GM10847 (cell line): Measurements from ENCODE around the gene PPIE.
A peak's percentile ranks its signal among the peaks of the same experiment; 100 is the strongest.
"Not testable (repeated sequence)": the region's sequence is repeated elsewhere in the genome, so short reads cannot be mapped to it uniquely, and the experiment has no call there.

Source experiments
- POLR2A ChIP-seq: IDR thresholded peaks from 2 replicates; pipeline ENCODE4 v1.6.1; 2011; ENCODE audit not compliant: insufficient read length; ENCODE audit errors: extremely low read depth

The PPIE gene

DNA sequence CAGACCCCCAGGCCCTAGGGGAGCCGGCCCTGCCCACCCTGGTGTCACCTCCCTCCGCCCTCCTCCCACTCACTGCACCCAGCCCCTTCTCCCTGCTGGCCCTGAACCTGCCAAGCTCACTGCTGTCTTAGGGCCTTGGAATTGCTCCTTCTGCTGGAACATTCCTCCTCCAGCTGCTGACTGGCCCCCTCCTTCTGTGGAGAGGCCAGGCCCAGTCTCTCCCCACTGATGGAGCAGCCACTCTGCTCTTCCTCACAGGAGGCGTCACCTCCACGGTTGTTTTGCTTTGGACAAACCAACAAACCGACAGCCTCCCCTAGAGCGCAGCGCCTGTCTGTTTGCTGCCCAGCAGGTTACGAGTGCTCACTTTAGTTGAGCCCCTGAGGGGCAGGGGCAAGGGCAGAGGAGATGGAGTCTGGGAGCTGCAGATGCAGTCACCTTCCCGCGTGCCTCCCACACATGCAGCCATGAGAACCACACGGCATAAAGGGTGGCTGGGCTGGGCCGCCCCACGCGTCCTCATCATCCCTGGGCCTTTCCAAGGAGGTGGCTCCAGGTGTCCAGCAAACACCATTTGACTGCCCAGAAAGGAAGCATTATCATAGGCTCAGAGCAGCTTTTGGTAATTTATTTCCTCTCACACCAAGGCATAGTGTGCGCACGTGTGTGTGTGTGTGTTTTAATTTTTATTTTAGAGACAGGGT, 23.0 kb downstream of the PPIE start:
- TF ChIP-seq POLR2A, result no peak

DNA sequence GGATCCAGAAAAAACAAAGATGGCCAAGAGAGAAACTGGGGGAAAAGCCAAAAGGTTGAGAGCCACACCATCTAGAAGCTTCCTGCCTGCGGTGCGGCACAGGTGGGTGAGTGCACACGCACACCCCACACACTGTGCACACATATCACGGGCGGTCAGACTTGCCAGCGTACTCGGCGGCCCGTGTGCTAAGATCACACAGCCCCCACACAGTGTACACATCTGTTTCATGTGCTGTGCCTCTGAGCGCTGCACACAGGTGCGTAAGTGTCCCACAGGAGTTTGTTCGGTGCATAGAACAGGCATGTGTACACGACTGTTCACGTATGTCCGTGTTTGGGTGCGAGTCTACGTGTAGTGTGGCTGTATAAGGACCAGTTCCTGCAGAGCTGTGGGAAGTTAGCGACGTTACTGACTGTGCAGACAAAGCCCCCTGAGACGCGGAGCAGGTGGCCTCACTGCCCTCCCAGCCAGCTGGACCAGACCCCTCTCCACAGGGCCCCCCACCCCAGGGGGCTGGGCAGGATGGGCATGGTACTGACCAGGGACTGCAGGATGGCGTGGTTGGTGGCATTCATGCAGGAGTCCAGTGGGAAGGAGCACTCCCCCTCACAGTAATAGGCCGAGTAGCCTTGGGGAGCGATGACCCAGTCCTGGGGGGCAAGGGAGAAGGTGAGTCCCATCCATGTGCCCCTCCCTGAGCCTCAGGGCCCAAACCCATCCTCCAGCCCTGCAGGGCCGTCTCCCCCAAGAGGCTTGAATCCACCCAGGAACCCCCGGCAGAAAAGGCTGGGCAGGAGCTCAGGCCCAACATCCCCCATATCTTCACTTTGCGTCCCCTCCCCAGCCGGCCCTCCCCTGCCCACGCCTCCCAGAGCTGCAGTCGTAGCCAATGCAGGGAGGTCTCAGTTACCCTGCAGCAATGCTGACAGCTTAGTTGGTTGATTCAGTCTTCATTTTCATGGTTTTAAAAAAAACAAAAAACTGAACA, 24.2 kb downstream of the PPIE start:
- TF ChIP-seq POLR2A, result no peak

DNA sequence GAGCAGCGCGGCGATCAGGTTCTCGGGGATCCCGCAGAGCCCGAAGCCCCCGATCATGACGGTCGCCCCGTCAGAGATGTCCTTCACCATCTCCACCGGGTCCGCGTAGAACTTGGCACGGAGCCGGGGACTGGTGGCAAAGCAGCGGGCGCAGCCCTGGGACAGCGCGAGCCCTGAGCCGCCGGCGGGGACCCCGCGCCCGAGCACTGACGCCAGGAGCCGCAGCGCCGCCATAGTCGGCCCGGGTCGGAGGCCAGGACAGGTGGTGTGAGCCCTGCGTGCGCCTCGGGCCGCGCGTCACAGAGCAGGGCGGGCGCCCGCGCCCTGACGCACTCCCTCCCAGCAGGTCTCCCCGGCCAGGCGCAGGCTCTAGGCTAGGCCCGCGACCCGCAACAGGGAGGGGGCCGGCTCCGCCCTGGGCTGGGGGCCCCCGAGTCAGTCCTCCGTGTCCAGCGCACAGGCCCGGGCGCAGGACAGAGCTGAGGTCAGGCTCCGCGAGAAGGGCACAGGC, 32.4 kb downstream of the PPIE start, which contains the start of gene OXCT2:
Gene OXCT2, minus strand, starts transcription at position 327 of the 511 bp plus-strand sequence. Its CDS starts 93 bp downstream, at position 234.
- not testable (repeated sequence) for TF ChIP-seq POLR2A

DNA sequence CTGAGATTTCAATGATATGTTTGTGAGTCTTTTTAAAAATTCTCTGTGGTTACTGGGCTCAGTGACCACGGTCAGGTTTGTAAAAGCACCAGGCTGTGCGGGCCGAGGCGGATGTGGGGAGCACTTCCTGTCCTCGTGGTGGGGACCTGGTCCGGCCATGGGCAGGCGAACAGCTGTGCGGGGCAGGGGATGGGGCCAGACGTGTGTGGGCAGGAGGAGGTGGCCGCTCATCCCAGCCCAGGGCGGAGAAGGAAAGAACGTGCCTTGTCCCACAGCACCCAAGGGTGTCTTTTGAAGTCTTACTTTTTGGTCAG, 37.7 kb downstream of the PPIE start:
- no peak for TF ChIP-seq POLR2A

DNA sequence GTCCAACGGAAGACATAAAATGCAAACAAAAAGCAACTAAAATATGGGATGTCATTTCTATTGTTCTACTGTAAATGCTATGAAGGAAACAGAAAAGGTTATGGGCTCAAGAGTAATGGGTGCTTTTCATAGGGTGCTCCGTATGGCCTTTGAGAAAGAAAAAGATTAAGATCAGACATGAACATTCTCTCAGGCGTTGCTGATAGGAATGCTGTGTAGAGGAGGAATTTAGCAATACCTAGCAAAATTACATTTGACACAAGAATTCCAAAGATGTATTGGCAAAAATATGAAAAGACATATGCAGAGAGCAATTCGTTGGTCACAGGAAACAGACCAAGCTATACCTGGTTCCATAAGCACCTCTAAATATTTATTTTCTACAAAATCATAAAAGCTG, 38.2 kb downstream of the PPIE start:
- TF ChIP-seq POLR2A, result no peak

DNA sequence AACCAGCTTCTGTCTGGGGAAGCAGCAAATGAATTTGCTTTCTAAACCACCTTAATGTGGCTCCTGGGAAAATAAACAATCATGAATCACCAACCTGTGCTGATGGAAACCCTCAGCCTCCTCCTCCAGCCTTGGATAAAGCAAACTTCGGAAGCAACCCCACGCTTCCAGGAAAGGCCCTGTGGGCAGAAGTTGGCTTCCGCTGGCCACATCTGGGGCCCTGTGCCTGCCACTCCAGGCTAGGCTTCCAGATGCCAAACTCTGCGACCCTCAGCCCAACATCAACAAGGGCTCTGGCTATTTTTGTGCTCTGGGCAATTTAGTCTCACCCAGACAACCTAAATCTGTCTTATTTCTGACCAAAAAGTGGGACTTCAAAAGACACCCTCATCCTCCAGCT, 38.6 kb downstream of the PPIE start:
- no peak for TF ChIP-seq POLR2A

DNA sequence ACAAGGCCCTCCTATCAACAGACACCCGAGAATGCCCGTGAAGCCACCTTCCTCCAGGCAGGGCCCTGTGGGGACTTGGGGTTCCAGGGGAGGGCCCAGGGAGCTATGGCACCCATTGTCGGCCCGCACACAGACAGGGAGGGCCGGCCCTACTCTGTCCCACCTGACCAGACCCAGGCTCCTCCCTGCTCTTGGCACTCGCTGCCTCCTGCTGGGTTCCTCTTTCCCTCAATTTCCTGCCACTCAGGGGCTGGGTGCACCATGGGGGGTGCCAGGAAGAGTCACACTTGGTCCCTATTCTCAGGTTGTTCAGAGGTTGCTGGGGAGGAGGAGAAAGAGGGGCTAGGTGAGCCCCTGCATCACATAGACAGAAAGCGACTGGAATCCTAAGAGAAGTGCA, 40.5 kb downstream of the PPIE start:
- no peak for TF ChIP-seq POLR2A

DNA sequence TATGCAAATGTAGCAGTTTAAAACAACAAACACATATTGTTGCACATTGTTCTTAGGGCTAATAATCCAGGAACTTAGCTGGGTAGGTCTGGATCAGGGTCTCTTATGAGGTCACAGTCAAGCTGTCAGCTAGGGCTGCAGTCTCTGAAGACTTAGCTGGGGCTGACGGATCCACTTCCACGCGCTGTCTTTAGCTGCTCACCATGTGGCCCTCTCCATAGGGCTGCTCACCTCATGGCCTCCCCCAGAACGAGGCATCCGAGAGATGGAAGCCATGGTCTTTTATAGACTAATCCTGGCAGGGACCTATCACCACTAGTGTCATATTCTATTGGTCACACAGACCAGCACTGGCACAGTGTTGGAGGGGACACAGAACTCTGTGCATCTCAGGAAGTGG, 41.1 kb downstream of the PPIE start:
- TF ChIP-seq POLR2A, result no peak

DNA sequence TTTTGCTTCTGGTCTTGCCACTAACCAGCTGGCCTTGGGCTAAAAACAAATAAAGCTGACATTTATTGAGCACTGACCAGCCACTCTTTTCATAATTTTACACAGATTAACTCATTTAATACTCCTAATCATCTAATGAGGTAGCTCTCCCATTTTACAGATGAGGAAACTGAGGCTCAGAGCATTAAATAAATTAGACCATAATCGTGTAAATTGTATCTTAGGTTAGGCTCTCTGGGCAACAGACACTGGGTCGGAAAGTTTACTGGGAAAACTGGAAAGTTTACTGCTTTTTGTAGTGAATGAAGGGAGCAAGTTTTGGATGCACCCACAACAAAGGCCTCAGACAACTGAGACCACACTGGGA, 42.6 kb downstream of the PPIE start:
- TF ChIP-seq POLR2A, result no peak

DNA sequence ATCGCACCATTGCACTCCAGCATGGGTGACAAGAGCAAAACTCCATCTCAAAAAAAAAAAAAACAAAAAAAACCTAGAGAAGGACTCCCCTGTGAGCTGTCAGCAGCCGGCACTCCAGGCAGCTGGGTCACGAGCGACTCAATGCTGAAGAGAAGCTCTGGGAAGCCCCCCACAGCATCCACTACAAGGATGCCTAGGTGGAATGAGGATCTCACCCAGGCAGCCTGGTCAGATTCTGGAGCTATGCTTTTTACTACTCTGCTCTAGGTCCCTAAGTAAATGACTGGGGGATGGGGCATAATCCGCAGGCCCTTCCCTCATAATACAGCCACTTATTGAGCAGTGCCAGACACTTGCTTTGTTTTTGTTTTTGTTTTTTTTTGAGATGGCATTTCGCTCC, 43.4 kb downstream of the PPIE start:
- no peak for TF ChIP-seq POLR2A

DNA sequence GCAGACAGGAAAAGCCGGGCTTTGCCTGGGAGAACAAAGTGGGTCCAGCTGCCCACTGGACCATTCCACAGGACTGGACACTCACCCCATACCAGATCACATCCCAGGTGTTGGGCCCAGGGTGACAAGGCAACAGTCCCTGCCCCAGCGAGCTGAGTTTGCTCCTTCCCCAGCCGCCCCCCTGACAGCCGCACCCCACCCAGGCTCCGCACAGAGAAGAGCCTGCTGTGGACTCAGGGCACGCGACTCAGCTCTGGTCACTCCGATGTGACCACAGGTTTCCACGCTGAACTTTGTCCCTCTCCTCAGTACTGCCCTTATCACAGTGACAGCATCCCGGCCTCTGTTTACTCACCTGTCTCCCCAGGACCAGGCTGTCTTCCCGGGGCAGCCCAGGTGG, 48.8 kb downstream of the PPIE start:
- no peak for TF ChIP-seq POLR2A

DNA sequence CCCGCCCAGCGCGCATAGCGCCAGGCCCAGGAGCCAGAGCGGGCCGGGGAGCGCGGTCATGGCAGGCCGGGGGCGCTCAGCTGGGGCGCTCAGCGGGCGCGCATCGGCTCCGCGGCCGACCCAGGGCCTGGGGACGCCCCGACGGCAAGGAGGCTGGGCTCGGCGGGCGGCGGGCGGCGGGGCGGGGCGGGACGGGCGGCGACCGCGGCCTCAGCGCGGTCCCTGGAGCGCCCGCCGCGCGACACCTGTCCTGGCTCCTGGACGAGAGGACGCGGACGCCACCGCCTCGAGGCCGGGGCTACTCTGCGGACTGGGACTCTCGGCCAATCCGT, 49.7 kb downstream of the PPIE start:
- TF ChIP-seq POLR2A, result no peak

DNA sequence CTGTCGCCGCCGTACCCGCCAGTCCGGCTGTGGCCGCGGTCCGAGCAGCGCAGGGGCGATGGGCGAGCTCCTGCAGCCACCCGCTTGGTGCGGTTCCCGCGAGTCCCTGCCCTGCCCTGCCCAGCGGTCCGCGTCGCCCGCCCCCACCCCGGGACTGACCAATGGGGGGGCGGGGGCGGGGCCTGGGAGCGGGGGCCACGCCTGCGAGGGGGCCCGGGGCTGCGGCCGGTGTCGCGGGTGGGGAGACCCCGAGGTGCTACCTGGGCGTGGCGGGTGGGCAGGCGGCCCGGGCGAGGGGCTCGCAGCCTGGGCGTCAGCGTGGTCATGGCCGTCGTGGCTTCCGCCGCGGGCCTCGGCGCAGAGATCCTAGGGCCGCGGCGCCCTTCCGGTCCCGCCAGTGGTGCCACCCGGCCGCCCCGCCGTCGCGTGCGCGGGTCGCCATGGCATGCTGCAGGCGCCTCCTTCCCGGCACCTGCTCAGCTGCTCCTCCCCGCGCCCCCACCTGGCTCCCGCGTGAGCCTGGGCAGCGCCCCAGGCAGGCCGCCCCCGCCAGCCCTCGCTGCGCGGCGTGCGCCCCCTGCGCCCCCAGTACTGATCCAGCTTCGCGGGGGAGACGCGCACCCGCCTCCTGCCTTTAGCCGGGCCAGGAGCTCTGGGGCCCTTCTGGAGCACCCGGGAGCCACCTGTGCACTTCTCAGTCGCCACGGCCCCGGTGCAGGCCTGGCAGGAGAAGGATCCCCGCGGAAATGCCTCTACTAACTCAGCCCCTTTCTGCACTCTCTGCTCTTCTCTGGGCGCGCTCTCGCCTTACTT, 50.3 kb downstream of the PPIE start, which contains the start of gene BMP8B:
Gene BMP8B, minus strand, starts transcription at position 108 of the 813 bp plus-strand sequence. CDS start 380 bp downstream, outside the sequence.
- peak; percentile 26 for TF ChIP-seq POLR2A

DNA sequence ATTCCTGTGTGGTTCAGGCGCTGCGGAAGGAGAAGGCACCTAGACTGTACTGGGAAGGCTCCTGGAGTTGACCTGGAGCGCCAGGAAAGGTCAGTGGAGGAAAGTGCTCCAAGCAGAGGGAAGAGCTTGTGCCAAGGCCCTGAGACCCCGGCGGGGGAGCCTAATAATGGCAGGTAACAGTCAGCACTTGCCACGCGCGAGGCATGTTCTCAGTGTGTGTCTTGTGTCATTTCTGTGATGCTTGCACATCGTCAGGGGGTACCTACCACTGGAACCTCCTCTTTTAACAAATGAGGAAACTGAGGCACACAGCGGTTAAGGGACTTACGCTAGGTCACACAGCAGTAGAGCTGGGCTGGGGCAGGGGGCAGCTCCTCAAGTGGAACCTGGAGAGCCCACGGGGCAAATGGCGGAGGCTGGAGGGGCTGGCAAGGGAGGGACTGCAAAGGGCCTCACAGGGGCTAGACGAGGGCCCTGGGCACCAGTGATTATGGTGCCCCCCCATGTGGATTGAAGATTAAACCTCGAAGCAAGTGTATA, 51.0 kb downstream of the PPIE start:
- TF ChIP-seq POLR2A, result no peak

DNA sequence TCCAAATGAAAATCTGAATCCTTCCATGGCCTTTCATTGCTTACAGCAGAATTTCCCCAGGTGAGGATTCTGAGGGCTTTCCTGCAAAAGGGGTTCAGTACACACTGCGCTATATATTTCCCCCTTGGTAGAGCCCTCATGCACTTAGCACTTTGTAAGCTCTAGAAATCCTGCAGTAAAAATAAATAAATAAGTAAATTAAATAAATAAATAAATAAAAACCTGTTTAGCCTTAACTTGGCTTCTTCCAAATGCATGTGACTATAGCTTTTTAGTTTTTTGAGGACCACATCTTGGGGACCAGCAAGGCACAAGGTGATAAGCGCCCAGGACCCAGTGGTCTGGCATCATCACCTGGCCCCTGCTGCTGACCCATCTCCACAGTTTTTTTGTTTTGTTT, 53.2 kb downstream of the PPIE start:
- no peak for TF ChIP-seq POLR2A
